SU-DHL-6 (cell line): ENCODE data around the gene LYRM7.

ENCODE experiments used
- H2AFZ ChIP-seq: fragments of 200-600 bp; sonication (generic); 2 replicates; pipeline ENCODE4 v1.6.1; 2014; ENCODE audit warnings: low read depth, mild to moderate bottlenecking, moderate library complexity, mixed read lengths, antibody characterized with exemption, low read length; ENCODE audit not compliant: severe bottlenecking
- H3F3A ChIP-seq: fragments of 200-600 bp; shearing (Covaris generic); 2 replicates; pipeline ENCODE4 v1.6.0; 2016; ENCODE audit warnings: antibody characterized with exemption, mild to moderate bottlenecking; ENCODE audit not compliant: insufficient read depth
- H3K27ac ChIP-seq: fragments of 200-600 bp; sonication (generic); 2 replicates; pipeline ENCODE4 v1.5.1; 2016; ENCODE audit warnings: low read depth, mild to moderate bottlenecking, low read length, moderate library complexity, mixed read lengths
- H3K27me3 ChIP-seq: fragments of 200-600 bp; sonication (generic), shearing (Covaris generic); 2 replicates; pipeline ENCODE4 v1.6.0; 2014; ENCODE audit warnings: mild to moderate bottlenecking, low read length
- H3K36me3 ChIP-seq: fragments of 200-600 bp; sonication (generic); 2 replicates; pipeline ENCODE4 v1.6.1; 2014; ENCODE audit warnings: mild to moderate bottlenecking, low read length, mixed read lengths
- H3K4me2 ChIP-seq: fragments of 300-600, 200-600 bp; shearing (Covaris generic), sonication (generic); 2 replicates; pipeline ENCODE4 v1.6.0; 2014; ENCODE audit warnings: low read length, low read depth, mild to moderate bottlenecking; ENCODE audit not compliant: poor library complexity, severe bottlenecking
- H3K4me3 ChIP-seq: fragments of 200-600 bp; sonication (generic); 2 replicates; pipeline ENCODE4 v1.5.1; 2014; ENCODE audit warnings: antibody characterized with exemption, low read length, mild to moderate bottlenecking, mixed read lengths; ENCODE audit not compliant: insufficient read depth, poor library complexity, severe bottlenecking
- H3K79me2 ChIP-seq: fragments of 200-600 bp; sonication (generic); 2 replicates; pipeline ENCODE4 v1.6.1; 2014; ENCODE audit warnings: mild to moderate bottlenecking, low read length, moderate library complexity; ENCODE audit not compliant: insufficient read depth
- H3K9ac ChIP-seq: fragments of 200-600 bp; sonication (generic); 2 replicates; pipeline ENCODE4 v1.7.0; 2014; ENCODE audit warnings: mild to moderate bottlenecking, low read length
- H3K9me2 ChIP-seq: fragments of 200-600 bp; sonication (generic); replicated peaks from 2 replicates; pipeline ENCODE4 v1.6.1; 2014; ENCODE audit warnings: low read length; ENCODE audit not compliant: insufficient read depth
- H3K9me3 ChIP-seq: fragments of 200-600 bp; sonication (generic); 2 replicates; pipeline ENCODE4 v1.6.1; 2014; ENCODE audit warnings: low read length, mixed read lengths; ENCODE audit not compliant: insufficient read depth
- H4K20me1 ChIP-seq: fragments of 200-600 bp; sonication (generic); 2 replicates; pipeline ENCODE4 v1.6.1; 2014; ENCODE audit warnings: low read depth, mild to moderate bottlenecking, antibody characterized with exemption, low read length, moderate library complexity, mixed read lengths
- EZH2phosphoT487 ChIP-seq: fragments of 200-600 bp; sonication (generic), shearing (Covaris generic); conservative IDR thresholded peaks from 2 replicates; pipeline ENCODE4 v1.6.1; 2018; ENCODE audit warnings: mild to moderate bottlenecking, antibody characterized with exemption, low read length, moderate library complexity, mixed read lengths
- TF ChIP-seq, protein P1 (sequence below): fragments of 200-600 bp; sonication (generic); IDR thresholded peaks from one replicate; pipeline ENCODE4 v1.5.1; 2017; ENCODE audit warnings: antibody characterized with exemption, mild to moderate bottlenecking, low read length, moderate library complexity; ENCODE audit not compliant: insufficient read depth, poor library complexity, severe bottlenecking

LYRM7 gene

DNA sequence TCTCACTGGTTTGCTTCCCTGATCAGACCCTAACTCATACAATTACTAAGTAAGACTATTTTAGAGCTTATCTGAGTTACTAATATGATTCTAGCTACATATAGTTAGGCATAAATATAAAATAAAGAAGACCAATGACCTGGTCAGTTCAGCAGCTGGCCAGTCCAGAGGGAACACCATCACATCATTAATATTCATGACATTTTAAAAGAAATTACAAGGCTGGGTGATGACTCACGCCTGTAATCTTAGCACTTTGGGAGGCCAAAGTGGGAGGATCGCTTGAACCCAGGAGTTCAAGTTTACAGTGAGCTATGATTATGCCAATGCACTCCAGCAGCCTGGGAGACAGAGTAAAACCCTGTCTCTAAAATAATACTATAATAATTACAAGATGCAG is 56.2 kb downstream of the LYRM7 start:
- H3F3A ChIP-seq, result peaks cover 6% of the 10 kb centered on the region; the same call in 1 of the 2 replicates
- H3K27me3 ChIP-seq, result no peaks in the 10 kb centered on the region
- H3K36me3 ChIP-seq, result peaks cover 6% of the 10 kb centered on the region; the same call in 1 of the 2 replicates
- H3K9me2 ChIP-seq, result no peaks in the 10 kb centered on the region
- no peak overlapping the region for H3K4me2 ChIP-seq
- no peaks in the 10 kb centered on the region for H3K9me3 ChIP-seq
- H4K20me1 ChIP-seq, result no peaks in the 10 kb centered on the region
- H2AFZ ChIP-seq, result no peak overlapping the region
- no peak overlapping the region for H3K9ac ChIP-seq
- no peak overlapping the region for H3K4me3 ChIP-seq
- H3K79me2 ChIP-seq, result no peaks in the 10 kb centered on the region; the same call in 1 of the 2 replicates
- no peak overlapping the region for H3K27ac ChIP-seq
- TF ChIP-seq, protein P1, sequence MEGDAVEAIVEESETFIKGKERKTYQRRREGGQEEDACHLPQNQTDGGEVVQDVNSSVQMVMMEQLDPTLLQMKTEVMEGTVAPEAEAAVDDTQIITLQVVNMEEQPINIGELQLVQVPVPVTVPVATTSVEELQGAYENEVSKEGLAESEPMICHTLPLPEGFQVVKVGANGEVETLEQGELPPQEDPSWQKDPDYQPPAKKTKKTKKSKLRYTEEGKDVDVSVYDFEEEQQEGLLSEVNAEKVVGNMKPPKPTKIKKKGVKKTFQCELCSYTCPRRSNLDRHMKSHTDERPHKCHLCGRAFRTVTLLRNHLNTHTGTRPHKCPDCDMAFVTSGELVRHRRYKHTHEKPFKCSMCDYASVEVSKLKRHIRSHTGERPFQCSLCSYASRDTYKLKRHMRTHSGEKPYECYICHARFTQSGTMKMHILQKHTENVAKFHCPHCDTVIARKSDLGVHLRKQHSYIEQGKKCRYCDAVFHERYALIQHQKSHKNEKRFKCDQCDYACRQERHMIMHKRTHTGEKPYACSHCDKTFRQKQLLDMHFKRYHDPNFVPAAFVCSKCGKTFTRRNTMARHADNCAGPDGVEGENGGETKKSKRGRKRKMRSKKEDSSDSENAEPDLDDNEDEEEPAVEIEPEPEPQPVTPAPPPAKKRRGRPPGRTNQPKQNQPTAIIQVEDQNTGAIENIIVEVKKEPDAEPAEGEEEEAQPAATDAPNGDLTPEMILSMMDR, result no peak
- no peak for TF ChIP-seq EZH2phosphoT487

DNA sequence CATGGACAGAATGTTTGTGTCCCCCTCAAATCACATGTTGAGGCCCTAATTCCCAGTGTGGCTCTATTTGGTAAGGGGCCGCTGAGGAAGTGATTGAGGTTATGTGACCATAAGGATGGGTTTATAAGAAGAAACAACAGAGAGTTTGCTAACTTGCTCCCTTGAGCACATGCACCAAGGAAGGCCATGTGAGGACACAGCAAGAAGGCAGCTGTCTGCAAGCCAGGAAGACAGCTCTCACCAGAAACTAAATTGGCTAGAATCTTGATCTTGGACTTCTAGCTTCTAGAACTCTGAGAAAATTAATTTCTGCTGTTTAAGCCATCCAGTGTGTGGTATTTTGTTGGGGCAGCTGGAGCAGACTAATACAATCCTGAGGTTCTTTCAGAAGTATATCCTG is 57.9 kb downstream of the LYRM7 start:
- Histone ChIP-seq H3K4me3 (no peak overlapping the region), H3K9me2 (no peaks in the 10 kb centered on the region), H3F3A (peaks cover 6% of the 10 kb centered on the region; the same call in 1 of the 2 replicates), H3K27me3 (no peaks in the 10 kb centered on the region), H3K9ac (no peak overlapping the region), H3K4me2 (no peak overlapping the region), H3K9me3 (no peaks in the 10 kb centered on the region), H3K27ac (no peak overlapping the region), H4K20me1 (no peaks in the 10 kb centered on the region), H3K36me3 (0 out of 2 replicates have a peak, but pooled peaks cover under 1% of the 10 kb centered on the region), H2AFZ (no peak overlapping the region), H3K79me2 (no peaks in the 10 kb centered on the region; the same call in 1 of the 2 replicates)
- TF ChIP-seq, protein P1, result no peak
- TF ChIP-seq EZH2phosphoT487, result no peak

DNA sequence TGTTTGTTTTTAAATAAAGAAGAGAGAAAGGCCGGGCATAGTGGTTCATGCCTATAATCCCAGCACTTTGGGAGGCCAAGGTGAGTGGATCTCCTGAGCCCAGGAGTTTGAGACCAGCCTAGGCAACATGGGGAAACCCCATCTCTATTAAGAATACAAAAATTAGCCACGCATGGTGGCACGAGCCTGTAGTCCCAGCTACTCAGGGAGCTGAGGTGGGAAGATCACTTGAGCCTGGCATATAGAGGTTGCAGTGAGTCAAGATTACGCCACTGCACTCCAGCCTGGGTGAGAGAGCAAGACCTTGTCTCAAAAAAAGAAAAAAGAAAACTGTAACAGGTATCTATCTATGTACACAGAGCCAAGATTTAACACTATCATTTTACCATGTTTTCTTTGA is 58.9 kb downstream of the LYRM7 start:
- Histone ChIP-seq H3K27me3 (no peaks in the 10 kb centered on the region), H3F3A (peaks cover 6% of the 10 kb centered on the region; the same call in 1 of the 2 replicates), H3K36me3 (0 out of 2 replicates have a peak, but pooled peaks cover 3% of the 10 kb centered on the region), H2AFZ (no peak overlapping the region), H3K9me3 (no peaks in the 10 kb centered on the region), H4K20me1 (no peaks in the 10 kb centered on the region), H3K9me2 (no peaks in the 10 kb centered on the region), H3K4me2 (no peak overlapping the region), H3K79me2 (no peaks in the 10 kb centered on the region; the same call in 1 of the 2 replicates), H3K4me3 (no peak overlapping the region), H3K27ac (no peak overlapping the region), H3K9ac (no peak overlapping the region)
- TF ChIP-seq, protein P1, result no peak
- no peak for TF ChIP-seq EZH2phosphoT487
